HCT116 (cell line): ENCODE results near the gene NINJ2. TPM values are rescaled to one million over a fixed set of nuclear protein-coding genes. Genes with fewer than 3 reads are reported as not detected.

Experiments
- ATAC-seq: fragments of 200-7000 bp; cut with Tn5 transposase; 2 replicates; pipeline ENCODE4 v1.9.1; 2020; ENCODE audit warnings: mild to moderate bottlenecking, moderate library complexity
- BruUV-seq: library from RNA; stranded (reverse); fragments of 400-500 nt; replicated peaks from 2 replicates; lab custom pipeline; 2021; lab: Mats Ljungman, UMichigan
- CTCF ChIA-PET: fragments of 300-600 bp; sonication (Branson Sonifier 250); formaldehyde crosslinking; loops from one replicate; lab custom pipeline; 2021; ENCODE audit warnings: antibody characterized with exemption; lab: Charles Lee
- POLR2A ChIA-PET: fragments of 300-600, 350-600 bp; sonication (Branson Sonifier 250); formaldehyde crosslinking; loops from one replicate; lab custom pipeline; 2021; ENCODE audit warnings: antibody characterized with exemption; lab: Charles Lee
- RAD21 ChIA-PET, 2 experiments: fragments of 300-600 bp; sonication (Branson Sonifier 250); formaldehyde crosslinking; loops; one replicate each; lab custom pipeline; 2023; ENCODE audit warnings: low total read pairs in 2 of 2; ENCODE audit not compliant: uncharacterized antibody in 2 of 2, unreplicated experiment in 2 of 2, low non-redundant PET in 1 of 2; lab: Charles Lee
- DNase-seq: peaks from one replicate; pipeline ENCODE4 v3.0.0-alpha.2; 2010; ENCODE audit warnings: low read depth, low spot score
- H2AFZ ChIP-seq: fragments of 200-600 bp; shearing (Covaris generic), sonication (generic); 2 replicates; pipeline ENCODE4 v1.6.1; 2017; ENCODE audit warnings: low read depth, mixed run types, mixed read lengths, antibody characterized with exemption, low read length; ENCODE audit not compliant: poor library complexity, severe bottlenecking
- H3K27ac ChIP-seq: 2 replicates; pipeline ENCODE4 v1.5.1; 2012; ENCODE audit warnings: low read depth, low read length
- H3K27me3 ChIP-seq: fragments of 200-600 bp; sonication (generic); 2 replicates; pipeline ENCODE4 v1.6.1; 2016; ENCODE audit warnings: mixed run types, low read length, mixed read lengths; ENCODE audit not compliant: insufficient read depth
- H3K36me3 ChIP-seq, 2 experiments: fragments of 200-500 bp in 1 of 2; fragments of 200-600 bp in 1 of 2; sonication (Bioruptor generic) in 1 of 2; sonication (generic) in 1 of 2; 2 replicates each; pipeline versions ENCODE4 v1.5.1 to v1.6.1; 2014 to 2016; ENCODE audit warnings: low read length in 2 of 2, inconsistent platforms in 1 of 2, mixed read lengths in 1 of 2, mixed run types in 1 of 2; ENCODE audit not compliant: insufficient read depth in 2 of 2, control insufficient read depth in 1 of 2
- H3K4me1 ChIP-seq, 2 experiments: fragments of 200-600 bp in 1 of 2; sonication (generic) in 1 of 2; 2 replicates each; pipeline versions ENCODE4 v1.5.1 to v1.6.1; 2012 to 2017; ENCODE audit warnings: low read length in 2 of 2, inconsistent platforms in 1 of 2, mild to moderate bottlenecking in 1 of 2, mixed read lengths in 1 of 2, mixed run types in 1 of 2, moderate library complexity in 1 of 2; ENCODE audit not compliant: insufficient read depth in 2 of 2, control insufficient read depth in 1 of 2
- H3K4me2 ChIP-seq: fragments of 200-600 bp; sonication (generic); 2 replicates; pipeline ENCODE4 v1.6.1; 2017; ENCODE audit warnings: mixed run types, low read length, mixed read lengths
- H3K4me3 ChIP-seq, 2 experiments: fragments of 200-600 bp in 1 of 2; sonication (generic) in 1 of 2; replicated peaks in 1 of 2; 2 replicates each; pipeline ENCODE4 v1.5.1; 2011 to 2016; ENCODE audit warnings: low read length in 2 of 2, control low read depth in 1 of 2, low read depth in 1 of 2, mild to moderate bottlenecking in 1 of 2, mixed read lengths in 1 of 2, mixed run types in 1 of 2
- H3K79me2 ChIP-seq: fragments of 200-600 bp; sonication (generic); 2 replicates; pipeline ENCODE4 v1.6.1; 2017; ENCODE audit warnings: mild to moderate bottlenecking, mixed run types, low read length, moderate library complexity, mixed read lengths; ENCODE audit not compliant: insufficient read depth
- H3K9ac ChIP-seq: fragments of 200-600 bp; sonication (generic); 2 replicates; pipeline ENCODE4 v1.6.1; 2016; ENCODE audit warnings: low read length, mixed read lengths
- H3K9me2 ChIP-seq: fragments of 200-600 bp; sonication (generic), shearing (Covaris generic); 2 replicates; pipeline ENCODE4 v1.6.1; 2017; ENCODE audit warnings: mixed run types, mild to moderate bottlenecking, moderate library complexity; ENCODE audit not compliant: insufficient read depth
- H3K9me3 ChIP-seq, 2 experiments: fragments of 200-500 bp in 1 of 2; fragments of 200-600 bp in 1 of 2; sonication (Bioruptor generic) in 1 of 2; sonication (generic) in 1 of 2; 2 replicates each; pipeline ENCODE4 v1.6.1; 2014 to 2017; ENCODE audit warnings: low read length in 2 of 2, mixed read lengths in 2 of 2, inconsistent platforms in 1 of 2, low read depth in 1 of 2, mild to moderate bottlenecking in 1 of 2, mixed run types in 1 of 2, moderate library complexity in 1 of 2; ENCODE audit not compliant: control insufficient read depth in 1 of 2, insufficient read depth in 1 of 2
- H4K20me1 ChIP-seq: fragments of 200-600 bp; sonication (generic), shearing (Covaris generic); 2 replicates; pipeline ENCODE4 v1.6.1; 2017; ENCODE audit warnings: mixed run types, mild to moderate bottlenecking, moderate library complexity; ENCODE audit not compliant: insufficient read depth
- ATF3 ChIP-seq: IDR thresholded peaks from 2 replicates; pipeline ENCODE4 v1.6.1; 2012
- CBX3 ChIP-seq: IDR thresholded peaks from 2 replicates; pipeline ENCODE4 v1.6.1; 2012; ENCODE audit warnings: low read depth
- CEBPB ChIP-seq: IDR thresholded peaks from 2 replicates; pipeline ENCODE4 v1.6.1; 2012; ENCODE audit warnings: low read depth
- FOSL1 ChIP-seq: IDR thresholded peaks from 2 replicates; pipeline ENCODE4 v1.6.1; 2012; ENCODE audit warnings: low read depth
- POLR2A ChIP-seq: IDR thresholded peaks from 2 replicates; pipeline ENCODE4 v1.7.0; 2011; ENCODE audit warnings: borderline replicate concordance; ENCODE audit not compliant: insufficient read depth, insufficient read length; ENCODE audit errors: extremely low read depth
- SRF ChIP-seq: IDR thresholded peaks from 2 replicates; pipeline ENCODE4 v1.6.1; 2012; ENCODE audit warnings: low read depth
- YY1 ChIP-seq: IDR thresholded peaks from 2 replicates; pipeline ENCODE4 v1.6.1; 2011; ENCODE audit warnings: low read length, low read depth, moderate library complexity, mild to moderate bottlenecking; ENCODE audit not compliant: insufficient replicate concordance; ENCODE audit errors: extremely low read depth
- ZBTB33 ChIP-seq: IDR thresholded peaks from 2 replicates; pipeline ENCODE4 v1.6.1; 2011; ENCODE audit warnings: mild to moderate bottlenecking, low read length, moderate library complexity; ENCODE audit not compliant: insufficient replicate concordance; ENCODE audit errors: extremely low read depth
- intact Hi-C: fragments of 100-400 bp; cut with micrococcal nuclease; formaldehyde crosslinking; loops from 2 replicates; pipeline ENCODE4 v1.10.0; 2022
- total RNA-seq: library from RNA; stranded (reverse); gene quantifications from one replicate; pipeline ENCODE4 v1.2.1, GENCODE V29; 2021; ENCODE audit not compliant: unreplicated experiment

NINJ2 gene
- total RNA-seq, 1 experiment from 2014 or later = not detected

- TF ChIP-seq SRF (no peak), ZBTB33 (no peak), POLR2A (no peak), CBX3 (no peak), CEBPB (no peak), ATF3 (no peak), FOSL1 (no peak), YY1 (no peak)
- Histone ChIP-seq H3K27ac (no peak overlapping the region), H3K9me2 (no peaks in the 10 kb centered on the region), H4K20me1 (no peaks in the 10 kb centered on the region), H3K9ac (no peak overlapping the region), H3K4me3 (no peak overlapping the region), H3K36me3 (no peaks in the 10 kb centered on the region), H3K27me3 (no peaks in the 10 kb centered on the region), H3K4me1 (peaks cover 19 to 23% of the 10 kb centered on the region in 2 experiments), H3K79me2 (no peaks in the 10 kb centered on the region), H2AFZ (no peak overlapping the region), H3K9me3 (no peaks in the 10 kb centered on the region), H3K4me2 (no peak overlapping the region)
- ChIA-PET CTCF (no interaction called here), RAD21 (no interaction called here), POLR2A (no interaction called here)
- intact Hi-C loops = no loop called here
- BruUV-seq = no TSS peak
- no peak for ATAC-seq
- no peak for DNase-seq
Measured at GRCh38 chr12:541676-542324, 121.4 kb downstream of the NINJ2 start.
